ENCODE results near the gene MRPL50. TPM values are rescaled to one million over a fixed set of nuclear protein-coding genes. Genes with fewer than 3 reads are reported as not detected.

Gene MRPL50
- total RNA-seq, 1 donor from 2014 or later: 10.9 TPM

DNA sequence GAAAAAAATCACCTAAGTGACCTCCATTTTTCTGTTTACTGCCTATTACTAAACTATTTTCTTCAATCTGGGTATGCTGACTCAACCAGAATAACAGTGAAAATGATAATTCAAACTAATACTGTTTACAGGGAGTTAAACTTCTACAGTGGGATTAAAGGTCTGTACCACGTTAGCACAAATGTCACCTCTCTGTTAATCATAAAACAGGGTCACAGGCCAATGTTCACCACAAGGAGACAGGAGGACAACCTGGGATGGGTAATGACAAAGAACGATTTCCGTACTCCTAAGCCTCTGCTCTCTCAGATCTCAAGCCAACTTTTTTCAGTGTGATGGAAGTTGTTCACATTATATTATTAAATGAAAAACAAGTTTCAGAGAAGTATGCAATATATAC, 34.8 kb upstream of the MRPL50 start:
- TF ChIP-seq, protein P1, sequence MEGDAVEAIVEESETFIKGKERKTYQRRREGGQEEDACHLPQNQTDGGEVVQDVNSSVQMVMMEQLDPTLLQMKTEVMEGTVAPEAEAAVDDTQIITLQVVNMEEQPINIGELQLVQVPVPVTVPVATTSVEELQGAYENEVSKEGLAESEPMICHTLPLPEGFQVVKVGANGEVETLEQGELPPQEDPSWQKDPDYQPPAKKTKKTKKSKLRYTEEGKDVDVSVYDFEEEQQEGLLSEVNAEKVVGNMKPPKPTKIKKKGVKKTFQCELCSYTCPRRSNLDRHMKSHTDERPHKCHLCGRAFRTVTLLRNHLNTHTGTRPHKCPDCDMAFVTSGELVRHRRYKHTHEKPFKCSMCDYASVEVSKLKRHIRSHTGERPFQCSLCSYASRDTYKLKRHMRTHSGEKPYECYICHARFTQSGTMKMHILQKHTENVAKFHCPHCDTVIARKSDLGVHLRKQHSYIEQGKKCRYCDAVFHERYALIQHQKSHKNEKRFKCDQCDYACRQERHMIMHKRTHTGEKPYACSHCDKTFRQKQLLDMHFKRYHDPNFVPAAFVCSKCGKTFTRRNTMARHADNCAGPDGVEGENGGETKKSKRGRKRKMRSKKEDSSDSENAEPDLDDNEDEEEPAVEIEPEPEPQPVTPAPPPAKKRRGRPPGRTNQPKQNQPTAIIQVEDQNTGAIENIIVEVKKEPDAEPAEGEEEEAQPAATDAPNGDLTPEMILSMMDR (IDR thresholded peaks at IDR 0.05; ENCODE audit: insufficient read depth, low read length, poor library complexity, severe bottlenecking): no peak
- DNase-seq (ENCODE audit: low read depth): no peak
- Histone ChIP-seq H3K4me3 (ENCODE audit: low read depth, low read length) (no peak overlapping the region), H3K27me3 (ENCODE audit: control insufficient read depth, insufficient read depth, low read length) (no peaks in the 10 kb centered on the region), H3K36me3 (ENCODE audit: control insufficient read depth, insufficient read depth, low read length) (no peaks in the 10 kb centered on the region)

DNA sequence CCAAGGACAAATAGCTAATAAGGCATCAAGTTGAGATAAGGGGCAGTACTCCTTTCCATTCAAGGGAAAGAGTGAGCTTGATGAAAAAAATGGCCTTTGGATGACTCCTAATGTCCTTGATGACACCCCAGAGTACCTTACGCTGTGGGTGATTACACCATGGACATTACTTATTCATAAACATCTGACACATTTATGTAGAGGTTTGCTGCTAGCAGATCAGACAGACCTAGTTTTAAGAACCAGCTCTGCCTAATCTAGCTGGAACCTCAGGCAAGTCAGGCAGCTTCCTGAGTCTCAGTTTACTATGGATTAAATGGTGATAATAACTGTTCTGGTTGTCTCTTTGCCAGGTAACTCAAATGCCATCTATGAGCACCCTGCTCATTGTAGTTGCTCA, 34.3 kb upstream of the MRPL50 start:
- no peak overlapping the region for H3K4me3 ChIP-seq (ENCODE audit: low read depth, low read length)
- TF ChIP-seq, protein P1 (IDR thresholded peaks at IDR 0.05; ENCODE audit: insufficient read depth, low read length, poor library complexity, severe bottlenecking): no peak
- DNase-seq (ENCODE audit: low read depth): no peak
- H3K36me3 ChIP-seq (ENCODE audit: control insufficient read depth, insufficient read depth, low read length): no peaks in the 10 kb centered on the region
- no peaks in the 10 kb centered on the region for H3K27me3 ChIP-seq (ENCODE audit: control insufficient read depth, insufficient read depth, low read length)

DNA sequence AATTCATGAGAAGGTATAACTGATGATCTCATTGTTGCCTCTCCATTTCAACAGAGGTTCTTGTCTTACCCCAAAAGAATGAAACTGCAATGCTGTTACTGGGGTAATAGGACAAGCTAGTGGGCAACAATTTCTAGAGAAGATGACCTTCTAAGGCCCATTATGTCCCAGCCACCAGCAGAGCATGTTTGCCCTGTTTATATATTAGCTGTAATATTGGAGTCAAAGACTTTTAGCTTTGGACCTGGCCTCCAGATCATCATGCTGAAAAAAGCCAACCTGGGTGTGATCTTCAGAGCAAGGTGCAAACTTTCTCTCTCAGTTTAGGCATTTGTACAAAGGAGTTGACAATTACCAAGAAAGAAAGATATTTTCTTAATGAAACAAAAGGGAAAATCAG, 33.8 kb upstream of the MRPL50 start:
- Histone ChIP-seq H3K36me3 (ENCODE audit: control insufficient read depth, insufficient read depth, low read length) (no peaks in the 10 kb centered on the region), H3K4me3 (ENCODE audit: low read depth, low read length) (no peak overlapping the region), H3K27me3 (ENCODE audit: control insufficient read depth, insufficient read depth, low read length) (no peaks in the 10 kb centered on the region)
- DNase-seq (ENCODE audit: low read depth): no peak
- TF ChIP-seq, protein P1 (IDR thresholded peaks at IDR 0.05; ENCODE audit: insufficient read depth, low read length, poor library complexity, severe bottlenecking): no peak

DNA sequence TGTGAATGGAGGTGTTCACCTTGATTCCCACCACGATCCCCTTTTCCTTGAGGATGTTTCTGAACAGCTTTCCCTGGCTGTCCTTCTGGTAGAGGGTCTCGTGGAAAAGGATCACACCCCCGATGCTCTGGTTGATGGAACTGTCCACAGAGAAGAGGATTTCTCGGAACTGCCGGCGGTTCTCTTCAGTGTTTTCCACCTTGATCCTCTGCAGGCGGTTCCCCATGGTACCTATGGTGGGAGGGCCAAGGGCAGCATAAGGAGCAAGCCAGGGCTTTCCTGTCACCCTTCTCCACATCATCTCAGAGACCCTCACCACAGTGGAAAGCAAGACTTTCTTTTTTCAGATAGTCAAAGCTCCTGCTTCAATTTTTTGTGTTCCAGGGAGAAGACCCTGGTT, 31.3 kb upstream of the MRPL50 start:
- H3K27me3 ChIP-seq (ENCODE audit: control insufficient read depth, insufficient read depth, low read length): no peaks in the 10 kb centered on the region
- DNase-seq (ENCODE audit: low read depth): no peak
- H3K36me3 ChIP-seq (ENCODE audit: control insufficient read depth, insufficient read depth, low read length): no peaks in the 10 kb centered on the region
- TF ChIP-seq, protein P1 (IDR thresholded peaks at IDR 0.05; ENCODE audit: insufficient read depth, low read length, poor library complexity, severe bottlenecking): no peak
- H3K4me3 ChIP-seq (ENCODE audit: low read depth, low read length): no peak overlapping the region

DNA sequence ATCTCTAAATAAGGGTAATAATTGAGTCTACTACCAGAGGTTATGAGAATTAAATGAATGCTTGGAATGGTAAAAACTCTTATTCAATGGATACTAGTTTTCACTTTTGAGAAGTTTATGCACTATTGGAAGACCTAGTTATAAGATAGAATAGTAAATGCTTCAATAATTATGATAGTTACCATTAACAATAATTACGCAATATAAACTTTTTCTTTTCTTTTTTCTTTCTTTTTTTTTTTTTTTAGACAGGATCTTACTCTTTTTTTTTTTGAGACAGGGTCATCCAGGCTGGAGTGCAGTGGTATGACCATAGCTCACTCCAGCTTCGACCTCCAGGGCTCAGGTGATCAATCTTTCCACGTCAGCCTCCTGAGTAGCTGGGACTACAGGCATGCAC, 30.5 kb upstream of the MRPL50 start:
- H3K4me3 ChIP-seq (ENCODE audit: low read depth, low read length): no peak overlapping the region
- no peak for DNase-seq (ENCODE audit: low read depth)
- H3K27me3 ChIP-seq (ENCODE audit: control insufficient read depth, insufficient read depth, low read length): no peaks in the 10 kb centered on the region
- TF ChIP-seq, protein P1 (IDR thresholded peaks at IDR 0.05; ENCODE audit: insufficient read depth, low read length, poor library complexity, severe bottlenecking): no peak
- H3K36me3 ChIP-seq (ENCODE audit: control insufficient read depth, insufficient read depth, low read length): no peaks in the 10 kb centered on the region

DNA sequence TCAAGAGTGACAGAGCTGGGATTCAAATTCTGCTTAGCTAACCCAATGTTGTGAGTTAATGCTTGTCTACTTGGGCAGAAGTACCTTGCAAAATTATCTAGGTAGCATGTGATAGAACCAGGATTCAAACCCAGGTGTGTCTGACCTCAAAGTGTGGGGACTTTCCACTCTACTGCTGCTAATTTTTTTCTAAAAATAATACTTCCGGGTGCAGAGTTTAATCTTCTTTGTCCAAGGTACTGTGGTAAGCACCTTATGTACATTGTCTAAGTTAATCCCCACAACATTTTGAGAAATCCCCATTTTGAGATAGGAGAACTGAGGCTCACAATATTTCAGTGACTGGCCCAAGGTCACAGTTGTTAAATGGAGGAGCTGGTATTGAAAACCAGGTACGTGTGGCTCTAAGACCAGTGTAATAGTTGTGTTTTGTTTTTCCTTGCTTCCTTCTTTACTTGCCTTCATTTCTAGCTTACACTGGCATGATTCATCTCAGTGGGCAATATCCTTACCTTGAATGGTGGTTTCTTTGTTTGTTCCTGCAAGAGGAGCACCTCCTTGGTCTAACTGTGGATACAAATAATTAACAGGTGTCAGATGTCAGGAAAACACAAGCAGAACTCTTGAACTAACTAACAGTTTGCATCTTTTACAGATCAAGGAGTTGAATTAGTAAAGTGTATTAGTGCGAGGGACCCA, 29.7 kb upstream of the MRPL50 start:
- TF ChIP-seq, protein P1 (IDR thresholded peaks at IDR 0.05; ENCODE audit: insufficient read depth, low read length, poor library complexity, severe bottlenecking): no peak
- Histone ChIP-seq H3K27me3 (ENCODE audit: control insufficient read depth, insufficient read depth, low read length) (no peaks in the 10 kb centered on the region), H3K36me3 (ENCODE audit: control insufficient read depth, insufficient read depth, low read length) (no peaks in the 10 kb centered on the region), H3K4me3 (ENCODE audit: low read depth, low read length) (no peak overlapping the region)
- no peak for DNase-seq (ENCODE audit: low read depth)

Data from kidney epithelial cell (primary cell).